HL-60/S4 treated with retinoic acid at 250 ng/mL for 4 days and 3 days (cell line): ENCODE measurements around the gene SHISAL2A.

Experiments
- in situ Hi-C: fragments of 300-500 bp; cut with MboI; formaldehyde crosslinking; loops from 2 replicates; pipeline ENCODE4 v1.7.0; 2022; ENCODE audit warnings: low sequenced_read_pairs

The SHISAL2A gene

DNA sequence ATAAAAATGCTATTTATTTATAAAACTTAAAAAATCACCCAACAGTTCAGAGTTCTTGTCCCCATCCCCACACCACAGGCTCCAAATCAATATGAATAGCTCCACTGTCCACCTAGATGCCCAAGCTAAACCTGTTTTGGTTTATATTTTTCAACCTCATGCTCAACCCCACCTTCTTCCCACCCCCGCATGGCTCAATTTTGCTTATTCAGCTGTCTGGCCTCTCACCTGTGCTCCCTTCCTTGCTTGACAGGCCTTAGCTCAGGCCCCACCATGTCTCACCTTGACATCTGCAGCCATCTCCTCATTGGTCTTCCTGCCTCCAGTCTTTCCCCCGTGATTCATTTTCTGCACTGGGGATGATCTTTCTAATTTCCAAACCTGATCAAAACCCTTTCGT lies 47.4 kb downstream of the SHISAL2A start:
- in situ Hi-C loops: loop anchor here (25.0 kb wide), 1 partner anchor 568 kb away; no protein-coding TSS in a partner anchor

DNA sequence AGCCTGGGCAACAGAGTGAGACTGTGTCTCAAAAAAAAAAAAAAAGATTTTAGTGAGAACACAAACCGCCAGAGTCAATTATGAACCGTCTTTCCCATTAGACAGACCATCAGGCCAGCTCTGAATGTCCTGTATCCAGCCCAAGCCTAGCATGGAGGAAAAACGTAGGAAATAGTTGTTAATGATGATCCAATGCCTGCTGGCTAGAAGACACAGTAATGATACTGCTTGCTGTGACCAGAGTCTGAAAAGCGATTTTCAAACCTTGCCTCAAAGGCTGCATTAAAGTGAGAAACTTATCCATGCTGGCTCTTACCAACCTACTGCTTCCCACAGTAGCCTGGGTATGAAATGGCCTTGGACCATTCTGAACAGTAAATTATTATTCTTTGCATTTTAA lies 48.2 kb downstream of the SHISAL2A start:
- in situ Hi-C loops: loop anchor here (25.0 kb wide), 1 partner anchor 569 kb away; no protein-coding TSS in a partner anchor

DNA sequence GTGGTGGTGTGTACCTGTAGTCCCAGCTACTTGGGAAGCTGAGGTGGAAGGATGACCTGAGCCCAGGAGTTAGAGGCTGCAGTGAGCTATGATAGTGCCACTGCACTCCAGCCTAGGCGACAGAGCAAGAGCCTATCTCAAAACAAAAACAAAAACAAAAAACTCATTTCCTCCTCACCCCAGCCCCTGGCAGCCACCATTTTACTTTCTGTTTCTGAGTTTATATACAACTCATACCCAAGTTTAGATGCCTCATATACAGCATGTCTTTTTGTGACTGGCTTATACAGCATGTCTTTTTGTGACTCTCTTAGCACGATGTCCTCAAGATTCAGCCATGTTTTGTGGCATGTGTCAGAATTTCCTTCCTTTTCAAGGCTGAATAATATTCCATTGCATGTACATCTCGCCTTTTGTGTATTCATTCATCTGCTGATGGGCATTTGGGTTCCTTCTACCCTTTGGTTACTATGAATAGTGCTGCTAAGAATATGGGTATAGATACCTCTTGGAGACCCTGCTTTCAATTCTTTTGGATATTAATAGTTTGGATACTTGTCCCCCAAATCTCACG lies 50.5 kb downstream of the SHISAL2A start:
- in situ Hi-C loops: loop anchor here (25.0 kb wide), 1 partner anchor 571 kb away; no protein-coding TSS in a partner anchor

DNA sequence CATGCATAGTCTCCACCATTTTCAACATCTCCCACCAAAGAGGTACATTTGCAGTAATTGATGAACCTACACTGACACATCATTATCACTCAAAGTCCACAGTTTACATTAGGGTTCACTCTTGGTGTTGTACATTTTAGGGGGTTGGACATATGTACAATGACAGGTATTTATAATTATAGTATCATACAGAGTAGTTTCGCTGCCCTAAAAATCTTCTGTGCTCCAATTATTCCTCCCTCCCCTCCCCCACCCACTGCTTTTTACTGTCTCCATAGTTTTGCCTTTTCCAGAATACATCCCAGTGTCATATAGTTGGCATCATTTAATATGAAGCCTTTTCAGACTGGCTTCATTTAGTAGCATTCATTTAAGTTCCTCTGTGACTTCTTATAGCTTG lies 51.6 kb downstream of the SHISAL2A start:
- in situ Hi-C loops: loop anchor here (25.0 kb wide), 1 partner anchor 572 kb away; no protein-coding TSS in a partner anchor

DNA sequence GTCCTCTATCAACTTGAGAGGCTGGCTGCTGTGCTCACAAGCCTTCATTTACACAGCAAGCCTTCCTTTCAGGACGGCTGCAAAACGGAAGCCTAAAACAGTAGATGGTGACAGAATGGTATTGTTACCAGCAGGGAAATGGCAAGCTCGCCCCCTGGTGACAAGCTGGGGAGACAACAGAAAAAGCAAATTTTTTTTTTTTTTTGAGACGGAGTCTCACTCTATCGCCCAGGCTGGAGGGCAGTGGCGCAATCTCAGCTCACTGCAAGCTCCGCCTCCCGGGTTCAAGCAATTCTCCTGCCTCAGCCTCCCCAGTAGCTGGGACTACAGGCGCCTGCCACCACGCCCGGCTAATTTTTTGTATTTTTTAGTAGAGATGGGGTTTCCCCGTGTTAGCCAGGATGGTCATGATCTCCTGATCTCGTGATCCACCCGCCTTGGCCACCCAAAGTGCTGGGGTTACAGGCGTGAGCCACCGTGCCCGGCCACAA lies 53.3 kb downstream of the SHISAL2A start:
- in situ Hi-C loops: loop anchor here (25.0 kb wide), 1 partner anchor 574 kb away; no protein-coding TSS in a partner anchor

DNA sequence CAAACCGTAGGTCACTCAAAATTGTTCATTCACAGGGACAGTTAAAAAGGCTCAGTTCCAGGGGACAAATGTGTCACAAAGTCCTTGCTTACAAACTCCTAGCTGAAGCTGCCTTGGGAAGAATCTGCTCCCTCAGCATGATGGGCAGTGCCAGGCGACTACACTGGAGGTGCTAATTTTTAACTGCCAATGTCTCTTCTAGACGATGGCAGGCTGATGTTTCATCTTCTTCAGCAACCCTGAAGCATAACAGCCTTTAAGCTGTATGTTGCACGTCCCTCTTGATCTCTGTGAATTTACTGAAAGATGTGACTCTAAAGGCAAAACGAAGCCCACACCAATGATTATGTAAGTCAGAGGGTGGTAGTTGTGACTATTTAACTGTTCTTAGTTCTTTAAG lies 53.9 kb downstream of the SHISAL2A start:
- in situ Hi-C loops: loop anchor here (25.0 kb wide), 1 partner anchor 575 kb away; no protein-coding TSS in a partner anchor

DNA sequence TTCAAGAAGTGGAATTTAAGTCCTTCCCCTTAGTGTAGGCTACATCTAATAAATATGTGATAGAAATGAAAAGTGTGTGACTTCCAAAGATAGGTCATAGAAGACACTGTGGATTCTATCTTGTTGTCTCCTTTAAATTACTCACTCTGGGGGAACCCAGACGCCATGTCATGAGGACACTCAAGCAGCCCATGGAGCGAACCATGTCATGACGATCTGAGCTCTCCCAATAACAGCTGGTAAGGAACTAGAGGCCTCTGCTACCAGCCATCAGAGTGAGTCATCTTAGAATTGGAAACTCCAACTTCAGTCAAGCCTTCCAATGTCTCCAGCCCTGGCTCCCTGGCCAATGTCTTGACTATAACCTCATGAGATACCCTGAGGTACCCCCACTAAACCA lies 58.9 kb downstream of the SHISAL2A start:
- in situ Hi-C loops: loop anchor here (25.0 kb wide), 1 partner anchor 580 kb away; no protein-coding TSS in a partner anchor

DNA sequence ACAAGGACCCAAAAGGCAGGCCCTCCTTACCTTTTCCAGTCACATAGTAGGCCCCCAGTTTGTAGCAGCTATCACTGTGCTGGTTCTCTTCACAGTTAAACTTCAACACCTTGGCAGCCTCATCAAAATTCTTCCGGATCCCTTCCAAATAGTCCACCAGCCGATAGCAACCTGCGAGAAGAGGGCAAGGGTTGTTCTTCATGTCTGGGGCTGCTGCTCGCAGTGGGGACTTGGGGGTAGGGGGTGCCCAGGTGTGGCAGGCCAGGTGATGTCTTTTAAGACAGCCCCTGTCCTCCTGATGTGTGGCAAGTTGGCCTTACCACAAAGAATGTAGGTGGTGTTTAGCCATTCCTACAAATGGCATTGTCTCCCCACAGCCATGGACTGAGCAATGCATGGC lies 59.7 kb downstream of the SHISAL2A start:
- in situ Hi-C loops: loop anchor here (25.0 kb wide), 1 partner anchor 580 kb away; no protein-coding TSS in a partner anchor

DNA sequence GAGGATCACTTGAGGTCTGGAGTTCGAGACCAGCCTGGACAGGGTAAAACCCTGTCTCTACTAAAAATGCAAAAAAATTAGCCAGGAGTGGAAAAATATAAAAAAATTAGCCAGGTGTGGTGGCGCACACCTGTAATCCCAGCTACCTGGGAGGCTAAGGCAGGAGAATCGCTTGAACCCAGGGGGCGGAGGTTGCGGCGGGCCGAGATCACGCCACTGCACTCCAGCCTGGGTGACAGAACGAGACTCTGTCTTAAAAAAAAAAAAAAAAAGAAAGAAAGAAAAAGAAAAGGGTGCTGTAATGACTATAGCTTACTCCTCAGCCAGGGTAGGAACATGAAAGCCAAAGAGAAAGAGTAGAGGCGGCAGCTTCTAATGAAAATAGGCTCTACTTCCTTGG lies 60.4 kb downstream of the SHISAL2A start:
- in situ Hi-C loops: loop anchor here (25.0 kb wide), 1 partner anchor 581 kb away; no protein-coding TSS in a partner anchor

DNA sequence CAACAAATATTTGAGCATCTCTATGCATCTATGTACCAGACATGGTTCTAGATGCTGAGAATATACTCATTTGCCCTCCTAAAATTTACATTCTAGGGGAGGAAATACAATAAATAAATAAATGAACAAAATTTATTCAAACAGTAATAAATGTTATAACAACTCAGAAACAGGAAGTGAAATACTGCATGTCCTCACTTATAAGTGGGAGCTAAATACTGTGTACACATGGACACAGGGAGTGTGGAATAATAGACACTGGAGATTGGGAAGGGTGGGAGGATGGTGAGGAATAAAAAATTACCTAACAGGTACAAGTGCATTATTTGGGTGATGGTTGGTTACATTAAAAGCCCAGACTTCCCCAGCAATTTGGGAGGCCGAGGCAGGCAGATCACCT lies 60.9 kb downstream of the SHISAL2A start:
- in situ Hi-C loops: loop anchor here (25.0 kb wide), 1 partner anchor 582 kb away; no protein-coding TSS in a partner anchor

DNA sequence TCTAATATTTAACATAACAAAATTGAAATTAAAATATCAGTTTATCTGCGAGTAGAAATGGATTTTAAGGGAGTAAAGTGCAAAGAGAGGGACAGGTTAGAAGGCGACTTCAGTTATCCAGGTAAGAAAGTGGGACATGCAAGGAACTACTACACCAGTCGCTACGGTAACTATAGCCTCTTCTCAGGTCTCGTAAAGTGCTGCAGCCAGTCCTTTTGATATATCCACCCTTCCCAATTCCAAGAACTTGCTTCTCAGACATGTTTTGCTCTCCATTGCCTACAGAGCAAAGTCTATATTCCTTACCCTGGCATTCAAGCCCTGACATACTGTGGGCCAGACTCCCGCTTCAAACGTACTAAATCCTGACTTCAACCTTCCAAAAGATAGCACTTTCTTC lies 62.7 kb downstream of the SHISAL2A start:
- in situ Hi-C loops: loop anchor here (25.0 kb wide), 1 partner anchor 583 kb away; no protein-coding TSS in a partner anchor

DNA sequence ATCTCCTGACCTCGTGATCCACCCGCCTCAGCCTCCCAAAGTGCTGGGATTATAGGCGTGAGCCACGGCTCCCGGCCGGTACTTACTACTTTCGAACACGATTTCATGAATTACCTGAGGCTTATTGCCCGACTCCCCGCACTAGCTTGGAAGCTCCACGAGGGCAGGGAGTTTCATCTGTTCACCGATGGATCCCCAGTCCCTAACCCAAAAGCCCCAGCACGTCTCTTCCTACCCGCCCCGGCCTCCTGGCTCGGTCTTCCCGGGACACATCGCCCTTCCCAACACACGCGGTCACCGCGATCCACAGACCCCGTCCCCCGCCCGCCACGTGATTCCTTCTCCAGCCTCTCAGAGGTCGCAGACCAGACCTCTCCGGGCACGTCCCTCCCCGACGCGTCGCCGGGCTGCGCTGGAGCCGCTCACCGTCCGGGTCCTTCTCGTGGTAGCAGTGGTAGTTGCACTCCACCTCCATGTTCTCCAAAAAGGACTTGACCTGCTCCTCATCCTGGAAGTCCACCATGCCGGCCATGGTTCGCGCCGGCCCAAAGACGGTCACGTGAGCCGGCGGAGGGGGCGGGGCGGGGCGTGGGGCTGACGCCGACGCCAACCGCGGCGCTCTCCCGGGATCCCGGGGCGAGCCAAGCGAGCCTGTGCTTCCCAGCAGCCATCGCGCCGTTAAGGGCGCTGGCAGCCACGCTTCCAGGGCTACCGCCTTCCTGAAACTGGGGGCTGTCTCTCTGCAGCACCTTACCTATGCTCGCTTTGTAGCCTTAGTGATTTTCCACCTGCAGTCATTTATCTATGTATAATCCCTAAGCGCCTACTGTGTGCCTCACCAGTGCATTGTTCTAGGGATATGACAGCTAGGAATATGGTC lies 65.1 kb downstream of the SHISAL2A start, which contains the start of gene COA7:
Gene COA7, minus strand, starts transcription at position 553 of the 880 bp plus-strand sequence. Its CDS starts 21 bp downstream, at position 532.
- in situ Hi-C loops: loop anchor here (25.0 kb wide), 1 partner anchor 586 kb away; no protein-coding TSS in a partner anchor

DNA sequence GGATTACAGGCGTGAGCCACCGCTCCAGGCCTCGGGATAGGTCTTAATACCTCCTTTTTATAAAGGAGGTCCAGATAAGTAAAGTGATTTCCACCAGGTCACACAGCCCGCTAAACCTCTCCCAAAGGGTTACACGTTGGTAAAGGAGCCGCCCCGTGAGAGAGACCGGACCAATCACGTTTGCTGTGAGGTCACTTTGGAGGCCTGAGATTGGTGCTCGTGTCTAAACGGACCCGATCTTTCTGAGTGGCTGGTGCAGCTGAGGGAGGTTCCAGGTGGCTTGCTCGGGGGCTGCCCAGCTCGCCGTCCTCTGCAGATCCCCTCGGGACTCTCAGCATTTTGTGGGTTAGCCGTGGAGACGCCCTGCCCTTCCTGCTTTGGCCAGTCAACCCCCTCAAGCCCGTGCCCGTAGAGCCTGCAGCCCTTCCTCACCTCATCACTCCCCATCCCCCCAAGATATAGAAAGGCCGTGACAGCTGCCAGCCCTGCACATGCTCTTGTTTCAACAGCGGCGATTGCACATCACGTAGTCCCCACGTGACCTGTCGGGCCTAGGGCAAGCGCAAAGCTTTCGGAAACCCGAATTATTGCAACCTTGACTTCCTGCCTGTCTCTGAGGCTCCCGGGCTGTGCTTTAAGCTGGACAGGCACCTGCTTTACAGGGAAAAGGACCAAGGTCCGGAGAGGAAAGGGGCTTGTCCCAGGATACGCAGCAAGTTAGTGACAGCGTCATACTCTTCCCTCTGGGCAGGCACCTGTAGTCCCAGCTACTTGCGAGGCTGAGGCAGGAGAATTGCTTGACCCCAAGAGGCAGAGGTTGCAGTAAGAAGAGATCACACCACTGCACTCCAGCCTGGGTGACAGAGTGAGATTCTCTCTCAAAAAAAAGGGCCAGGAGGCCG lies 70.2 kb downstream of the SHISAL2A start:
- in situ Hi-C loops: no loop called here

DNA sequence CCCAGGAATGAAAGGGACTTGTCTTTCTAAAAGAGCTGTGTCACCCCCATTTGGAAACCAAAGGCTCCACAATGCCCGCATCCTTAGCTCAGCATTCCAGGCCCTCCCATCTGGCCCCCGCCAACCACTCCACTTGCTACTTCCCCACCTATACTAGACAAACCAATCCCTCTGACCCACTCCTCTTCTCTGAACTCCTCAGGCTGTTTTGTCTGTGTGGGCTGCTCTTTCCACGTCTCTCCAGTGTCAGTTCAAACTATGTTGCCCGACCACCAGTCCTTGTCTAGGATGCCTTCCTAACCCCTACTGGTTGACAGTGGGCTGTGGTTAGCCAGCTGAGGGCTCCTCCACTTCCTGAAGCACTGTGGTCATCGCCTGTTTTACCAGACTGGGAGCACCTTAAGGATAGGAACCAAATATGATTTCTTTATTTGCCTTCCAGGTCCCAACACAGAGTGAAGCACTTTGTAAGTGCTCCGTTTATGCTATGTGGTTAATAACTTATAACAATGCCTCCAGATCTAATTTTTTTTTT lies 73.2 kb downstream of the SHISAL2A start:
- in situ Hi-C loops: no loop called here
